HEK293T (cell line): ENCODE results near the gene WAPL.

Experiments
- BHLHE40 ChIP-seq: fragments of 450-650 bp; IDR thresholded peaks from 2 replicates; pipeline ENCODE4 v1.6.1; 2016; ENCODE audit warnings: mild to moderate bottlenecking, moderate library complexity, borderline replicate concordance
- CTBP1 ChIP-seq: fragments of 450-650 bp; IDR thresholded peaks from 2 replicates; pipeline ENCODE4 v1.6.1; 2016; ENCODE audit warnings: borderline replicate concordance
- ELF4 ChIP-seq: fragments of 450-650 bp; IDR thresholded peaks from 2 replicates; pipeline ENCODE4 v1.6.1; 2017; ENCODE audit warnings: antibody characterized with exemption
- FOXA1 ChIP-seq: fragments of 450-650 bp; IDR thresholded peaks from 2 replicates; pipeline ENCODE4 v1.6.1; 2016; ENCODE audit warnings: mild to moderate bottlenecking
- FOXM1 ChIP-seq: fragments of 450-650 bp; IDR thresholded peaks from 2 replicates; pipeline ENCODE4 v1.6.1; 2017; ENCODE audit warnings: mild to moderate bottlenecking, borderline replicate concordance
- HDGF ChIP-seq: fragments of 450-650 bp; IDR thresholded peaks from 2 replicates; pipeline ENCODE4 v1.6.1; 2017; ENCODE audit warnings: antibody characterized with exemption, borderline replicate concordance
- SP1 ChIP-seq: fragments of 450-650 bp; IDR thresholded peaks from 2 replicates; pipeline ENCODE4 v1.6.1; 2017
- SUZ12 ChIP-seq: fragments of 450-650 bp; IDR thresholded peaks from 2 replicates; pipeline ENCODE4 v1.6.1; 2016; ENCODE audit warnings: mild to moderate bottlenecking
- TF ChIP-seq, protein P1 (sequence below): fragments of 450-650 bp; IDR thresholded peaks from 2 replicates; pipeline ENCODE4 v1.6.1; 2016

DNA sequence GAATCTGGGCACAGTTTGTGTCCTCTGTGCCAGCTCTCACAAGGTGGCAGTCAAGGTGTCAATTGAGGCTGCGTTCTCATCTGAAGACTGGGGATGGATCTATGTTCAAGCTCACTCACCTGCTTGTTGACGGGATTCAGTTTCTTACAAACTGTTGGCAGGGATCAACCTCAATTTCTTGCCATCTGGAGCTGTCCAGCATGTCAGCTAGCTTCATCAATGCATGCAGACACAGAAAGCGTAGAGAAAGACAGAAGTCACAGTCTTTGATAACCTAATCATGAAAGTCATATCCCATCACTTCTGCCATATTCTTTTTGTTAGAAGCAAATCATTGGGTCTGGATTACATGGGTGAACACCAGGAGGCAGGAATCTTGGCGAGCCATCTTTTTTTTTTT lies 32.0 kb upstream of the WAPL start:
- TF ChIP-seq HDGF (no peak), CTBP1 (no peak), FOXA1 (no peak), FOXM1 (no peak), BHLHE40 (no peak), SUZ12 (no peak), ELF4 (no peak), SP1 (no peak)
- TF ChIP-seq, protein P1, sequence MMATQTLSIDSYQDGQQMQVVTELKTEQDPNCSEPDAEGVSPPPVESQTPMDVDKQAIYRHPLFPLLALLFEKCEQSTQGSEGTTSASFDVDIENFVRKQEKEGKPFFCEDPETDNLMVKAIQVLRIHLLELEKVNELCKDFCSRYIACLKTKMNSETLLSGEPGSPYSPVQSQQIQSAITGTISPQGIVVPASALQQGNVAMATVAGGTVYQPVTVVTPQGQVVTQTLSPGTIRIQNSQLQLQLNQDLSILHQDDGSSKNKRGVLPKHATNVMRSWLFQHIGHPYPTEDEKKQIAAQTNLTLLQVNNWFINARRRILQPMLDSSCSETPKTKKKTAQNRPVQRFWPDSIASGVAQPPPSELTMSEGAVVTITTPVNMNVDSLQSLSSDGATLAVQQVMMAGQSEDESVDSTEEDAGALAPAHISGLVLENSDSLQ = no peak
